DOHH2 (cell line): ENCODE results near the gene GPR21.

Experiments used
- H3F3A ChIP-seq: fragments of 200-600 bp; sonication (generic), shearing (Covaris generic); 2 replicates; pipeline ENCODE4 v1.6.0; 2016; ENCODE audit warnings: antibody characterized with exemption, mild to moderate bottlenecking; ENCODE audit not compliant: control insufficient read depth, insufficient read depth
- H3K27ac ChIP-seq: fragments of 200-600 bp; sonication (generic); 2 replicates; pipeline ENCODE4 v1.5.1; 2014; ENCODE audit warnings: low read depth, mild to moderate bottlenecking, low read length, moderate library complexity
- H3K27me3 ChIP-seq: fragments of 200-600 bp; sonication (generic); 2 replicates; pipeline ENCODE4 v1.6.1; 2014; ENCODE audit warnings: mild to moderate bottlenecking, low read length, mixed read lengths; ENCODE audit not compliant: control insufficient read depth
- H3K36me3 ChIP-seq: fragments of 200-600 bp; sonication (generic); 2 replicates; pipeline ENCODE4 v1.6.1; 2014; ENCODE audit warnings: mild to moderate bottlenecking, low read length, moderate library complexity, mixed read lengths; ENCODE audit not compliant: control insufficient read depth
- H3K4me1 ChIP-seq: fragments of 200-600 bp; sonication (generic); 2 replicates; pipeline ENCODE4 v1.6.1; 2014; ENCODE audit warnings: mild to moderate bottlenecking, low read length, mixed read lengths; ENCODE audit not compliant: control insufficient read depth
- H3K4me2 ChIP-seq: fragments of 200-600 bp; sonication (generic); 2 replicates; pipeline ENCODE4 v1.6.0; 2014; ENCODE audit warnings: mild to moderate bottlenecking, low read length, moderate library complexity
- H3K4me3 ChIP-seq: fragments of 200-600 bp; sonication (generic); 2 replicates; pipeline ENCODE4 v1.5.1; 2014; ENCODE audit warnings: mild to moderate bottlenecking, low read length, mixed read lengths
- H3K79me2 ChIP-seq: fragments of 200-600 bp; sonication (generic); 2 replicates; pipeline ENCODE4 v1.6.1; 2014; ENCODE audit warnings: mild to moderate bottlenecking, low read length, mixed read lengths; ENCODE audit not compliant: control insufficient read depth
- H3K9me2 ChIP-seq: fragments of 200-600 bp; sonication (generic); replicated peaks from 2 replicates; pipeline ENCODE4 v1.6.1; 2014; ENCODE audit warnings: mild to moderate bottlenecking, low read length, mixed read lengths; ENCODE audit not compliant: control insufficient read depth
- H3K9me3 ChIP-seq: fragments of 200-600 bp; sonication (generic); 2 replicates; pipeline ENCODE4 v1.6.1; 2014; ENCODE audit warnings: antibody characterized with exemption, low read length, mixed read lengths; ENCODE audit not compliant: control insufficient read depth, insufficient read depth
- H4K20me1 ChIP-seq: fragments of 200-600 bp; sonication (generic); 2 replicates; pipeline ENCODE4 v1.6.0; 2014; ENCODE audit warnings: low read depth, mild to moderate bottlenecking, antibody characterized with exemption, low read length, moderate library complexity; ENCODE audit not compliant: control insufficient read depth, insufficient read depth
- EZH2phosphoT487 ChIP-seq: fragments of 200-600 bp; sonication (generic); IDR thresholded peaks from 2 replicates; pipeline ENCODE4 v1.6.1; 2017; ENCODE audit warnings: borderline replicate concordance, mild to moderate bottlenecking, antibody characterized with exemption, low read length, moderate library complexity, mixed read lengths
- TF ChIP-seq, protein P1 (sequence below): fragments of 200-600 bp; sonication (generic); IDR thresholded peaks from one replicate; pipeline ENCODE4 v1.5.1; 2014; ENCODE audit warnings: antibody characterized with exemption, mild to moderate bottlenecking, low read depth, low read length; ENCODE audit not compliant: poor library complexity, severe bottlenecking

The GPR21 gene

DNA sequence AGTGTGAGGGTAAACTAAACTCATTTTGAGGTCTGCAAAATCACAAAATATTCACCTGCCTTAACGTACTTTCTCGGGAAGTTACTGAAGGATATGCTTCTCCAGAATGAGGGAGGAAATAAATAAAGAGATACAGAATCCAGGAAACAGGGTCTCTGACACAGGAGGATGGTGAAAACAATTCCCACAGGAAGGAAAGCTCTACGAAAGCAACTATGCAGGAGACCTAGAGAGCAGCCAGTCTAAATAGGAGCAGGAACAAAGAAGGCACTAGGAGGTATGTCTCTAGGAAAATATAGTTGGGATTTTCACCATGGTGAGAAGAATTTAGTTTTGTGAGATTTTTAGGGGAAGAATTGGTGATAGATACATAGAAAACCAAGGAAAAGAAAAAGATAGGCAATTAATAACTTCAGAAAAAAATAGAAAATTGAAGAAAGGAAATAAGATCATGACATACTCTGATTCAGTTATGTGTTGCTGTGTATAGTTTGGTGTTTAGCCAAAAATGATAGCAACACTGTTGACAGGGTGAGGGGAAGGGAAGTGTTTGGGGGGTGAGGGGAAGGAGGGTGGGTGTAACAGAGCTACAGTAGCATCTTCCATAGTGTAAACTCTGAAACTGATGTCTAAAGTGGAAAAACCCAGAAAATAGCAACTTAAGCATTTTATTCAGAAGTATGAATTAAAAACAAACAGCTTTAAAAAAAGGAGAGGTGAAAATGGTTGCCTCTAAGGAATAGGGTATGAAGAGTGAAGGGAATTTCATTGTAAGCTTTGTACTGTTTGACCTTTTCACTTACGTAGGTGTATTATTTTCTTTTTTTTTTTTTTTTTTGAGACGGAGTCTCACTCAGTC lies 9.8 kb downstream of the GPR21 start:
- H4K20me1 ChIP-seq = no peaks in the 10 kb centered on the region
- TF ChIP-seq, protein P1, sequence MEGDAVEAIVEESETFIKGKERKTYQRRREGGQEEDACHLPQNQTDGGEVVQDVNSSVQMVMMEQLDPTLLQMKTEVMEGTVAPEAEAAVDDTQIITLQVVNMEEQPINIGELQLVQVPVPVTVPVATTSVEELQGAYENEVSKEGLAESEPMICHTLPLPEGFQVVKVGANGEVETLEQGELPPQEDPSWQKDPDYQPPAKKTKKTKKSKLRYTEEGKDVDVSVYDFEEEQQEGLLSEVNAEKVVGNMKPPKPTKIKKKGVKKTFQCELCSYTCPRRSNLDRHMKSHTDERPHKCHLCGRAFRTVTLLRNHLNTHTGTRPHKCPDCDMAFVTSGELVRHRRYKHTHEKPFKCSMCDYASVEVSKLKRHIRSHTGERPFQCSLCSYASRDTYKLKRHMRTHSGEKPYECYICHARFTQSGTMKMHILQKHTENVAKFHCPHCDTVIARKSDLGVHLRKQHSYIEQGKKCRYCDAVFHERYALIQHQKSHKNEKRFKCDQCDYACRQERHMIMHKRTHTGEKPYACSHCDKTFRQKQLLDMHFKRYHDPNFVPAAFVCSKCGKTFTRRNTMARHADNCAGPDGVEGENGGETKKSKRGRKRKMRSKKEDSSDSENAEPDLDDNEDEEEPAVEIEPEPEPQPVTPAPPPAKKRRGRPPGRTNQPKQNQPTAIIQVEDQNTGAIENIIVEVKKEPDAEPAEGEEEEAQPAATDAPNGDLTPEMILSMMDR = no peak
- TF ChIP-seq EZH2phosphoT487 = no peak
- H3K4me2 ChIP-seq = no peak overlapping the region
- no peaks in the 10 kb centered on the region for H3K79me2 ChIP-seq
- H3K9me2 ChIP-seq = no peaks in the 10 kb centered on the region
- peaks cover 4% of the 10 kb centered on the region; the same call in 1 of the 2 replicates for H3K36me3 ChIP-seq
- no peaks in the 10 kb centered on the region for H3K9me3 ChIP-seq
- H3K4me3 ChIP-seq = no peak overlapping the region
- no peak overlapping the region for H3K27ac ChIP-seq
- H3F3A ChIP-seq = no peaks in the 10 kb centered on the region
- H3K27me3 ChIP-seq = no peaks in the 10 kb centered on the region
- H3K4me1 ChIP-seq = no peaks in the 10 kb centered on the region

DNA sequence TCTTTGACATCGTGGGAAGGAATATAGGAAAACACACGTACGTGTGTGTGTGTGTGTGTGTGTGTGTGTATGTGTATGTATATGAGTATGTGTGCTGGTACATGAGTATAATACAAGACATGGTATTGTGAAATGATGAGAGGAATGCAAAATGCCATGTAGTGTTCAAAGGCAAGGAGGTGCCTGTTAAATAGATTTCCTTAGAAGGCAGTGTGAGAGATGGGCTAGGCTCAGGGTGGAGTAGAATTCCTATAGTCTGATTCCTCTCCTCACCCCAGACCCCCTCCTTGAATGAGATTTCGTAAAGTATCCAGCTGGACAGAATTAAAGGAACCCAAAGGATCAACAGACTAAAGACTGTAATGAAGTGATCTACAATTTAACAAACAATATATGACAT lies 11.1 kb downstream of the GPR21 start:
- peaks cover 4% of the 10 kb centered on the region; the same call in 1 of the 2 replicates for H3K36me3 ChIP-seq
- no peaks in the 10 kb centered on the region for H3K79me2 ChIP-seq
- H3K27me3 ChIP-seq = no peaks in the 10 kb centered on the region
- no peak overlapping the region for H3K27ac ChIP-seq
- TF ChIP-seq, protein P1 = no peak
- TF ChIP-seq EZH2phosphoT487 = no peak
- H3K4me1 ChIP-seq = no peaks in the 10 kb centered on the region
- H3K4me2 ChIP-seq = no peak overlapping the region
- H3K9me2 ChIP-seq = no peaks in the 10 kb centered on the region
- no peaks in the 10 kb centered on the region for H4K20me1 ChIP-seq
- no peak overlapping the region for H3K4me3 ChIP-seq
- no peaks in the 10 kb centered on the region for H3K9me3 ChIP-seq
- H3F3A ChIP-seq = peaks cover 4% of the 10 kb centered on the region; the same call in 1 of the 2 replicates

DNA sequence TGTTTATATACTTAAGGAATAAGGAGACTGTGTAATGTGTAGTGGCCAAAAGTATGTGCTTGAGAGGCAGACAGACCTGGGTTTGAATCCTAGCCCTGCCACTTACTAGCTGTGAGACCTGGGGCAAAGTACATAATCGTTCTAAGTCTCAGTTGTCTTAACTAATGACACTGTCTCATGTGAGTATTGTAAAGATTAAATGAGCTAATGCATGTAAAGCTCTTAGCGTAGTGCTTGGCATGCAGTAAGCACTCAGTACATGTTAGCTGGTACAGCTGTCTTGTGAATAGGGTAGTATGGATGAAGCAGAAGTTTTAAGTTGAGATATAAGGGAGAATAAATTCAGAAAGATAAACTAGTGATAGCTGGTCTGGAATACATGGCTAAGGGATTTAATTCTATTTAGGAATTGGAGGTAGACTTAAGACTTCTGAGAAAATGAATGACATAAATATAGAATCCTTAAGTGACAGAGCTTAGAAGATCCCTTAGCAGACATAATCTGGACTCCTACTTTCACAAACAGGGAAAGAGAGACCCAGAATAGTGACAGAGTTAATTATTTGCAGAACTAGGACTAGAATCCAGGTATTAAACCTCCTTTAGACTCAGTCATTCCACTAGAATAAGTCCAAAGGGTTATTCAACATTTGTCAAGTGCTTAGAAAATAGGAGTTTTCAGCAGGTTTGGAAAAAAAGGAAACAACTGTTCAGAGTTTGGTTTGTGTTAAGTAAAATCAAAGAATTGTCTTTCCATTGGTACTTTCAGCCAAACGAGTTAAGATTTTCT lies 13.1 kb downstream of the GPR21 start:
- H3K4me1 ChIP-seq = no peaks in the 10 kb centered on the region
- H3K79me2 ChIP-seq = no peaks in the 10 kb centered on the region
- no peak overlapping the region for H3K4me2 ChIP-seq
- H3K27ac ChIP-seq = no peak overlapping the region
- TF ChIP-seq, protein P1 = no peak
- no peak for TF ChIP-seq EZH2phosphoT487
- H3F3A ChIP-seq = peaks cover 4% of the 10 kb centered on the region; the same call in 1 of the 2 replicates
- no peaks in the 10 kb centered on the region for H3K36me3 ChIP-seq
- no peaks in the 10 kb centered on the region for H4K20me1 ChIP-seq
- no peaks in the 10 kb centered on the region for H3K27me3 ChIP-seq
- H3K4me3 ChIP-seq = no peak overlapping the region
- H3K9me3 ChIP-seq = no peaks in the 10 kb centered on the region
- H3K9me2 ChIP-seq = no peaks in the 10 kb centered on the region
